Measurements from ENCODE around the gene SPDYA. TPM values are rescaled to one million over a fixed set of nuclear protein-coding genes. Genes with fewer than 3 reads are reported as not detected.

SPDYA gene
- total and polyA plus RNA-seq, 2 of the 4 experiments (the other 2 are of a cell fraction) = not detected

GRCh38 chr2:28838971-28839370 is 28.3 kb downstream of the SPDYA start:
- H3K4me2 ChIP-seq (ENCODE audit: low read depth, low read length) = no peak overlapping the region
- no peak overlapping the region for H3K18ac ChIP-seq (ENCODE audit: low read depth, low read length)
- no peak overlapping the region for H3K56ac ChIP-seq (ENCODE audit: extremely low read depth, insufficient read depth, low read length)
- no peaks in the 10 kb centered on the region for H4K20me1 ChIP-seq (ENCODE audit: insufficient read depth, low read length)
- no peaks in the 10 kb centered on the region for H3K4me1 ChIP-seq (ENCODE audit: control insufficient read depth, insufficient read depth, low read length)
- POLR2A ChIA-PET (ENCODE audit: unreplicated experiment) = interaction anchor here (0.6 kb wide), 1 partner anchor 1133 kb away, joined by 3 read pairs; no protein-coding TSS in a partner anchor
- no peak overlapping the region for H2AK9ac ChIP-seq (replicated peaks; ENCODE audit: low read depth, low read length, poor library complexity)
- H4K91ac ChIP-seq (ENCODE audit: insufficient read depth, low read depth, low read length) = no peak overlapping the region
- H3K27me3 ChIP-seq (ENCODE audit: control insufficient read depth, insufficient read depth, low read length) = no peaks in the 10 kb centered on the region
- no peak overlapping the region for H3K9ac ChIP-seq (ENCODE audit: low read depth, low read length)
- H3K4me3 ChIP-seq (ENCODE audit: insufficient read depth, low read depth, low read length) = no peak overlapping the region
- H3K9me1 ChIP-seq (ENCODE audit: insufficient read depth, low read length) = no peaks in the 10 kb centered on the region
- no peak overlapping the region for H2BK120ac ChIP-seq (ENCODE audit: low read depth, low read length)
- no peak overlapping the region for H2BK20ac ChIP-seq (ENCODE audit: low read depth, low read length)
- no peak overlapping the region for H2AFZ ChIP-seq (replicated peaks; ENCODE audit: low read length, poor library complexity)
- no peak for ATAC-seq (ENCODE audit: low read depth)
- no peak overlapping the region for H3K14ac ChIP-seq (replicated peaks; ENCODE audit: low read depth, low read length)
- intact Hi-C loops (cut with micrococcal nuclease) = no loop called here
- DNase-seq = no peak
- H3K4ac ChIP-seq (ENCODE audit: low read depth, low read length) = no peak overlapping the region
- CTCF ChIA-PET = no interaction called here
- no peak overlapping the region for H2BK5ac ChIP-seq (ENCODE audit: low read depth, low read length, poor library complexity, severe bottlenecking)
- H3K36me3 ChIP-seq (ENCODE audit: control insufficient read depth, insufficient read depth, low read length) = no peaks in the 10 kb centered on the region
- TF ChIP-seq RCOR1 (IDR thresholded peaks at IDR 0.05; ENCODE audit: insufficient replicate concordance, low read length) = no peak
- TF ChIP-seq ELK1 (IDR thresholded peaks at IDR 0.05; ENCODE audit: borderline replicate concordance, low read depth, low read length) = no peak
- TF ChIP-seq MAZ (IDR thresholded peaks at IDR 0.05; ENCODE audit: borderline replicate concordance, low read depth, low read length) = no peak
- TF ChIP-seq RAD21 (IDR thresholded peaks at IDR 0.05; ENCODE audit: low read length) = no peak
- TF ChIP-seq CHD1 (IDR thresholded peaks at IDR 0.05; ENCODE audit: low read depth, low read length) = no peak
- TF ChIP-seq CEBPB (IDR thresholded peaks at IDR 0.05; ENCODE audit: low read depth, low read length) = no peak
- TF ChIP-seq MXI1 (IDR thresholded peaks at IDR 0.05; ENCODE audit: borderline replicate concordance, low read depth, low read length) = no peak
- TF ChIP-seq CTCF (conservative IDR thresholded peaks at IDR 0.05; ENCODE audit: low read depth, low read length) = no peak
- TF ChIP-seq POLR2A (IDR thresholded peaks at IDR 0.05; ENCODE audit: low read depth, low read length) = no peak
- TF ChIP-seq SMC3 (IDR thresholded peaks at IDR 0.05; ENCODE audit: low read depth, low read length) = no peak
- TF ChIP-seq FOS (IDR thresholded peaks at IDR 0.05; ENCODE audit: low read depth, low read length) = no peak
- TF ChIP-seq USF2 (IDR thresholded peaks at IDR 0.05; ENCODE audit: low read depth, low read length) = no peak
- no peak for TF ChIP-seq MAFK (IDR thresholded peaks at IDR 0.05; ENCODE audit: low read depth, low read length)
- TF ChIP-seq BHLHE40 (IDR thresholded peaks at IDR 0.05; ENCODE audit: low read depth, low read length) = no peak
- no peak for TF ChIP-seq NFE2L2 (IDR thresholded peaks at IDR 0.05; ENCODE audit: low read depth, low read length)
- TF ChIP-seq RFX5 (IDR thresholded peaks at IDR 0.05; ENCODE audit: low read depth, low read length) = no peak
- H4K8ac ChIP-seq (ENCODE audit: low read depth in 2 of 2, low read length in 2 of 2) = no peak overlapping the region
- no peaks in the 10 kb centered on the region for H3K9me3 ChIP-seq (ENCODE audit: control insufficient read depth, insufficient read depth, low read length)
- H3K27ac ChIP-seq (ENCODE audit: insufficient read depth, low read length) = no peak overlapping the region
- WGBS, 2 experiments (ENCODE audit: extremely low coverage in 2 of 2, insufficient read length in 1 of 2) = no CpG with 5 or more reads among the region's 2 CpGs
- H3K23ac ChIP-seq (ENCODE audit: low read depth, low read length) = no peak overlapping the region
- BruUV-seq (replicated peaks) = no TSS peak
- H4K5ac ChIP-seq (ENCODE audit: low read depth, low read length) = no peak overlapping the region
- no peaks in the 10 kb centered on the region for H3K79me1 ChIP-seq (ENCODE audit: low read depth in 1 of 2, low read length in 2 of 2)
- dilution Hi-C loops (cut with HindIII; ENCODE audit: low sequenced_read_pairs, unreplicated experiment) = no loop called here
- no peak overlapping the region for H2AK5ac ChIP-seq (ENCODE audit: low read depth, low read length)
- in situ Hi-C loops (cut with MboI; ENCODE audit: low sequenced_read_pairs) = no loop called here
- no peak overlapping the region for H2BK15ac ChIP-seq (ENCODE audit: low read depth, low read length)
